Loucy (cell line): ENCODE measurements around the gene TRIM2.

ENCODE experiments used
- H2AFZ ChIP-seq: fragments of 200-600 bp; sonication (generic); 2 replicates; pipeline ENCODE4 v1.6.0; 2016; ENCODE audit warnings: antibody characterized with exemption, mild to moderate bottlenecking, low read length, moderate library complexity
- H3F3A ChIP-seq: fragments of 200-600 bp; 2 replicates; pipeline ENCODE4 v1.6.0; 2016; ENCODE audit warnings: antibody characterized with exemption, low read depth, mild to moderate bottlenecking
- H3K27me3 ChIP-seq: fragments of 200-600 bp; sonication (generic); 2 replicates; pipeline ENCODE4 v1.6.1; 2014; ENCODE audit warnings: low read length, mild to moderate bottlenecking; ENCODE audit not compliant: insufficient read depth, poor library complexity, severe bottlenecking
- H3K36me3 ChIP-seq: fragments of 200-600 bp; sonication (generic); 2 replicates; pipeline ENCODE4 v1.6.1; 2016; ENCODE audit warnings: low read length; ENCODE audit not compliant: insufficient read depth
- H3K4me1 ChIP-seq: fragments of 200-600 bp; sonication (generic); 2 replicates; pipeline ENCODE4 v1.5.1; 2014; ENCODE audit warnings: low read length, mild to moderate bottlenecking; ENCODE audit not compliant: insufficient read depth, poor library complexity, severe bottlenecking
- H3K4me2 ChIP-seq: fragments of 200-600 bp; sonication (generic); 2 replicates; pipeline ENCODE4 v1.6.0; 2014; ENCODE audit warnings: antibody characterized with exemption, low read length, low read depth, mild to moderate bottlenecking; ENCODE audit not compliant: poor library complexity, severe bottlenecking
- H3K4me3 ChIP-seq: fragments of 200-600 bp; sonication (generic); 2 replicates; pipeline ENCODE4 v1.5.1; 2014; ENCODE audit warnings: low read length, mild to moderate bottlenecking, mixed read lengths; ENCODE audit not compliant: poor library complexity, severe bottlenecking
- H3K79me2 ChIP-seq: fragments of 200-600 bp; sonication (generic); 2 replicates; pipeline ENCODE4 v1.6.1; 2014; ENCODE audit warnings: low read length; ENCODE audit not compliant: insufficient read depth
- H3K9ac ChIP-seq: fragments of 200-600 bp; sonication (generic); 2 replicates; pipeline ENCODE4 v1.6.0; 2014; ENCODE audit warnings: mild to moderate bottlenecking, low read depth, low read length, moderate library complexity; ENCODE audit not compliant: poor library complexity, severe bottlenecking
- H3K9me2 ChIP-seq: fragments of 200-600 bp; sonication (generic); replicated peaks from 2 replicates; pipeline ENCODE4 v1.6.1; 2016; ENCODE audit warnings: low read depth, low read length, mixed read lengths
- H3K9me3 ChIP-seq: fragments of 200-600 bp; sonication (generic); 2 replicates; pipeline ENCODE4 v1.6.1; 2014; ENCODE audit warnings: mild to moderate bottlenecking, antibody characterized with exemption, low read length, low read depth; ENCODE audit not compliant: insufficient read depth
- H4K20me1 ChIP-seq: fragments of 200-600 bp; sonication (generic); 2 replicates; pipeline ENCODE4 v1.6.0; 2014; ENCODE audit warnings: antibody characterized with exemption, low read length, mild to moderate bottlenecking; ENCODE audit not compliant: insufficient read depth, poor library complexity, severe bottlenecking
- EZH2phosphoT487 ChIP-seq: fragments of 200-600 bp; IDR thresholded peaks from 2 replicates; pipeline ENCODE4 v1.6.1; 2018; ENCODE audit warnings: antibody characterized with exemption, mild to moderate bottlenecking, moderate library complexity, borderline replicate concordance
- TF ChIP-seq, protein P1 (sequence below): fragments of 200-600 bp; sonication (generic); conservative IDR thresholded peaks from 2 replicates; pipeline ENCODE4 v1.5.1; 2014; ENCODE audit warnings: mild to moderate bottlenecking, antibody characterized with exemption, low read length

The TRIM2 gene

DNA sequence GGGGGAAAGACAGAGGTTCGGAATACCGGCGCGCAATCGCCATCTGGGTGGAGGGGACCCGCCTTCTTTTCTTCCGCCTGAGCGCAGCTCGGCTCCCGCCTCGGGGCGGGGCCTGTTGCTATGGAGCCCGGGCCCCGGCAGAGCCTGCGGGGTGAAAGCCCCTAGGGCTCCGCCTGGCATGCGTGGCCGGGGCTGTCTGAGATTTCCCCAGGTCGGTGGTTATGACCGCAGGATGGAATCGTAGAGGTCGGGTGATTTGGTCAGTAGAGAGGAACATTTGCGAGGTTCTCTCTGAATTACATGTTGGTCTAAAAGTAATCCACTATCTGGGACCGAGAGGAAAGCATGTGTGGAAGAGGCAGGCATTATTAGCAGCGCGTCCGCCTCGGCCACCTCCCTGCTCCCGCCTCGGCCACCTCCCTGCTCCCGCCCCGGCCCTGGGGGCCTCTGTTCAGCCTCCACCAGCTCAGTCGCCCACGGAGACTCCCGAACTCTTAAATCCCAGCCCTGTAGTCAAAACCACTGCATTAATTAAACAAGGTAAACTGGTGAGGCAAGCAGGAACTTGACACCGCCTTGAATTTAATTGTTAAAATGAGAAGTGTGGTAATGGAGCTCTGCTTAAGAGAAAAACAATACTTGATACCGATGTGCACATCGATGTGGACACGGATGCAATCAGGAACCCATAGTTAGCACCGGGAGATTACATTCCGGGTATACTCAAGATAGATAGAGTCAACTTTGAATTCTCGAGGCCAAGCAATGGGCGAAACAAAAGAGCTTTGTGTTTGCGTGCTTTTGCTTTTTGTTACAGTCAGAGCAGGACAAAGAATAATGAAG, 45.2 kb downstream of the TRIM2 start:
- no peak for TF ChIP-seq EZH2phosphoT487
- TF ChIP-seq, protein P1, sequence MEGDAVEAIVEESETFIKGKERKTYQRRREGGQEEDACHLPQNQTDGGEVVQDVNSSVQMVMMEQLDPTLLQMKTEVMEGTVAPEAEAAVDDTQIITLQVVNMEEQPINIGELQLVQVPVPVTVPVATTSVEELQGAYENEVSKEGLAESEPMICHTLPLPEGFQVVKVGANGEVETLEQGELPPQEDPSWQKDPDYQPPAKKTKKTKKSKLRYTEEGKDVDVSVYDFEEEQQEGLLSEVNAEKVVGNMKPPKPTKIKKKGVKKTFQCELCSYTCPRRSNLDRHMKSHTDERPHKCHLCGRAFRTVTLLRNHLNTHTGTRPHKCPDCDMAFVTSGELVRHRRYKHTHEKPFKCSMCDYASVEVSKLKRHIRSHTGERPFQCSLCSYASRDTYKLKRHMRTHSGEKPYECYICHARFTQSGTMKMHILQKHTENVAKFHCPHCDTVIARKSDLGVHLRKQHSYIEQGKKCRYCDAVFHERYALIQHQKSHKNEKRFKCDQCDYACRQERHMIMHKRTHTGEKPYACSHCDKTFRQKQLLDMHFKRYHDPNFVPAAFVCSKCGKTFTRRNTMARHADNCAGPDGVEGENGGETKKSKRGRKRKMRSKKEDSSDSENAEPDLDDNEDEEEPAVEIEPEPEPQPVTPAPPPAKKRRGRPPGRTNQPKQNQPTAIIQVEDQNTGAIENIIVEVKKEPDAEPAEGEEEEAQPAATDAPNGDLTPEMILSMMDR = no peak
- H3K9me3 ChIP-seq = no peaks in the 10 kb centered on the region
- H3K36me3 ChIP-seq = no peaks in the 10 kb centered on the region
- H2AFZ ChIP-seq = peak overlapping the region; percentile 92
- peaks cover 18% of the 10 kb centered on the region for H3K4me1 ChIP-seq
- H4K20me1 ChIP-seq = no peaks in the 10 kb centered on the region
- peak overlapping the region; percentile 70 for H3K9ac ChIP-seq
- no peaks in the 10 kb centered on the region for H3K79me2 ChIP-seq
- H3F3A ChIP-seq = no peaks in the 10 kb centered on the region
- H3K9me2 ChIP-seq = no peaks in the 10 kb centered on the region
- H3K27me3 ChIP-seq = no peaks in the 10 kb centered on the region
- peak overlapping the region; percentile 83 for H3K4me3 ChIP-seq
- peak overlapping the region; percentile 87 for H3K4me2 ChIP-seq

DNA sequence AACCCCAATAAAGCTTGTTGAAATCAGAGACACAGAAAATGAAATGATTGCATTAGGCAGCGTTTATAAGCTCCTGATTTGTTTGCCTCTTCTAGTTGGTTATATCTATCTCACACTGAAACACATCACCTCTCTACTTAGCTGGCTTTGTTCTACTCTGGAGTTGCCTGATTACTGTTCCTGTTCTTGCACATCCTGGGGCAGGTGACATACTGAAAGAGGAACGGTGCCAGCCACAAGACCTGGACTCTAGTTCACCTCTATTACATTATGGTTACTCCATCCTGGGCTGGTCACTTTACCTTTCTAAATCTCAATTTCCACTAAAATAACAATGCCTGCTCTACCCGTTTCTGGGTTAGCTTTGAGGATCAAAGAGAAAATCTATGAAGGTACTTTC, 47.9 kb downstream of the TRIM2 start:
- Histone ChIP-seq H3K4me1 (peaks cover 18% of the 10 kb centered on the region), H3K79me2 (no peaks in the 10 kb centered on the region), H3K9me3 (no peaks in the 10 kb centered on the region), H3K36me3 (no peaks in the 10 kb centered on the region), H3K4me2 (no peak overlapping the region), H3F3A (no peaks in the 10 kb centered on the region), H2AFZ (no peak overlapping the region), H3K27me3 (no peaks in the 10 kb centered on the region), H3K9me2 (no peaks in the 10 kb centered on the region), H3K9ac (no peak overlapping the region), H3K4me3 (no peak overlapping the region), H4K20me1 (no peaks in the 10 kb centered on the region)
- TF ChIP-seq EZH2phosphoT487 = no peak
- TF ChIP-seq, protein P1 = no peak

DNA sequence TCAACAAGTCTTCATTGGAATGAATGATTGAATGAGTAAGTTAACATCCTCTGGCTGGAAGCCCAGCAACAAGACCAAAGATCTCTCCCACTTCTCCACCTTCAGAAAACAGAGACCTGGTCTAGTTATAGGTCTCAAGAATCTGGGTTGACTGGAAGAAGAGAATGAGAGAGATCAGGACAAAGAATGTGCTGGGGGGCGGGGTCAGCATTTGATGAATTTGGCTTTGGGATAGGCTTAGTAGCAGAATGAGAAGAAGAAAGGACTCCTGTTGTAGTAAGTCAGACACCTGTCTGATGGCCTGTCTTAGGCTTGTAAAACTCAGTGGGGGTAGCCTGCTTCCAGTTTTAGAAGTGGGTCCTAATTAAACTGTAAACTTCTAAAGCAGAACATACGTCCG, 51.0 kb downstream of the TRIM2 start:
- no peak overlapping the region for H3K4me2 ChIP-seq
- no peak overlapping the region for H3K4me3 ChIP-seq
- no peaks in the 10 kb centered on the region for H3K27me3 ChIP-seq
- no peak overlapping the region for H2AFZ ChIP-seq
- H3K36me3 ChIP-seq = no peaks in the 10 kb centered on the region
- TF ChIP-seq EZH2phosphoT487 = no peak
- TF ChIP-seq, protein P1 = no peak
- H3K9me2 ChIP-seq = no peaks in the 10 kb centered on the region
- no peaks in the 10 kb centered on the region for H3K79me2 ChIP-seq
- no peaks in the 10 kb centered on the region for H3K9me3 ChIP-seq
- no peaks in the 10 kb centered on the region for H3F3A ChIP-seq
- no peak overlapping the region for H3K9ac ChIP-seq
- H4K20me1 ChIP-seq = no peaks in the 10 kb centered on the region
- H3K4me1 ChIP-seq = peaks cover 4% of the 10 kb centered on the region
